Sigmoid colon (tissue), 7 donors: ENCODE results near the gene LMF1. TPM values are rescaled to one million over a fixed set of nuclear protein-coding genes. Genes with fewer than 3 reads are reported as not detected.

Experiments used
- DNase-seq: peaks from one replicate; pipeline ENCODE4 v3.0.0-alpha.2; 2019
- H3K27ac ChIP-seq, 4 donors: fragments of 200-600 bp; sonication (generic); one replicate each; pipeline ENCODE4 v1.5.1; 2016 to 2019; ENCODE audit warnings: mild to moderate bottlenecking in 1 of 4
- H3K27me3 ChIP-seq, 3 donors: fragments of 200-600 bp; sonication (generic); one replicate each; pipeline ENCODE4 v1.5.1; 2019; ENCODE audit warnings: mild to moderate bottlenecking in 1 of 3
- H3K36me3 ChIP-seq, 4 donors: fragments of 200-600 bp; sonication (generic); one replicate each; pipeline ENCODE4 v1.5.1; 2016 to 2019
- H3K4me1 ChIP-seq, 4 donors: fragments of 200-600 bp; sonication (generic); one replicate each; pipeline ENCODE4 v1.5.1; 2017 to 2019
- H3K4me3 ChIP-seq, 4 donors: fragments of 200-600 bp; sonication (generic); one replicate each; pipeline ENCODE4 v1.5.1; 2017 to 2019; ENCODE audit warnings: mild to moderate bottlenecking in 2 of 4, moderate library complexity in 1 of 4
- H3K9me3 ChIP-seq, 4 donors: fragments of 200-600 bp in 3 of 4; sonication (generic) in 3 of 4; one replicate each; pipeline versions ENCODE4 v1.5.1 to v1.6.1; 2013 to 2019
- EP300 ChIP-seq, 4 donors: sonication (generic); formaldehyde crosslinking; IDR thresholded peaks; one replicate each; pipeline ENCODE4 v1.6.1; 2017; ENCODE audit warnings: antibody characterized with exemption in 4 of 4
- POLR2A ChIP-seq, 2 donors: fragments of 450-650 bp; IDR thresholded peaks; one replicate each; pipeline ENCODE4 v1.6.1; 2016; ENCODE audit warnings: antibody characterized with exemption in 2 of 2, mild to moderate bottlenecking in 2 of 2, moderate library complexity in 2 of 2
- POLR2AphosphoS5 ChIP-seq, 4 donors: sonication (generic); formaldehyde crosslinking; IDR thresholded peaks; one replicate each; pipeline ENCODE4 v1.6.1; 2017; ENCODE audit warnings: antibody characterized with exemption in 4 of 4
- WGBS, 2 donors: extraction: QIAGEN DNeasy Blood & Tissue Kit; methylation state at CpG; one replicate each; pipeline ENCODE4 v1.1.7; 2013; 5-methylcytosine and 5-hydroxymethylcytosine counted together
- intact Hi-C: fragments of 100-400 bp; cut with DNase I; formaldehyde crosslinking; loops from one replicate; pipeline ENCODE4 v1.15.1; 2023
- polyA plus RNA-seq, 3 donors: library from polyadenylated mRNA; stranded (reverse); fragments of 200-250 nt; gene quantifications; one replicate each; pipeline ENCODE4 v1.2.3, GENCODE V29; 2013
- total RNA-seq, 4 donors: library from RNA; depleted of rRNA; stranded (reverse); fragments of >200 nt; gene quantifications; one replicate each; pipeline ENCODE4 v1.1.0, GENCODE V29; 2016
- TF ChIP-seq, protein P1 (sequence below), 4 experiments: fragments of 450-650 bp in 3 of 4; fragments of 200-600 bp in 1 of 4; IDR thresholded peaks; one replicate each; pipeline ENCODE4 v1.5.1; 2016 to 2019; ENCODE audit warnings: antibody characterized with exemption in 4 of 4, mild to moderate bottlenecking in 3 of 4, moderate library complexity in 2 of 4
- donor health status: healthy with polysubstance abuse.
- donor health status: Bipolar disorder and iron deficiency.
- donor health status: healthy.

LMF1 gene
- total and polyA plus RNA-seq, 7 donors = 1.2 to 34.1 (median 19.9) TPM

DNA sequence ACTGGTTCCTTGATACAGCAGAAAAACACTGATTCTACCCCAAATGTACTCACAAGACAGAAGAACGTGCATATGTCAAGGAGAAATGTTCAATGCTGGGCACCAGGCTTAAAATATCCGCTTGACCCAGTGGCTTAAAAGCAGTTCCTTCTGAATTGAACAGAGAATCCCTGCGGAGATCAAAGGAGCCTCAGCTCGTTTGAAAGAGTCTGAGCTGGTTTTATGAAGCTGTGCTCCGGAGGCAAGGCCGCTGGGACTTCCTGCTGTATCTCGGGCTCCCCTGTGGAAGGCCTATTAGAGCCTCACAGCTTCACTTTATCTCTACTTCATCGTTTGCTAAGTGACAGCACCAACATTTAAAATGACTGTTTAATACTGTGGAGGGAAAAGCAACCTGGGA lies 2.2 kb downstream of the LMF1 start:
- H3K4me1 ChIP-seq = peaks cover 0 to 41% (median 35%) of the 10 kb centered on the region in 4 donors
- peaks cover 0 to 4% (median 0%) of the 10 kb centered on the region in 4 donors for H3K36me3 ChIP-seq
- WGBS, 2 donors = 78 to 84% methylated on average over 8 of the region's 8 CpGs
- H3K27ac ChIP-seq = no peak overlapping the region
- no peaks in the 10 kb centered on the region for H3K9me3 ChIP-seq
- no peaks in the 10 kb centered on the region for H3K27me3 ChIP-seq
- no peak for DNase-seq
- H3K4me3 ChIP-seq = no peak overlapping the region
- TF ChIP-seq POLR2A (IDR thresholded peaks at IDR 0.05) (no peak), EP300 (IDR thresholded peaks at IDR 0.05) (no peak), POLR2AphosphoS5 (IDR thresholded peaks at IDR 0.05) (no peak)
- TF ChIP-seq, protein P1, sequence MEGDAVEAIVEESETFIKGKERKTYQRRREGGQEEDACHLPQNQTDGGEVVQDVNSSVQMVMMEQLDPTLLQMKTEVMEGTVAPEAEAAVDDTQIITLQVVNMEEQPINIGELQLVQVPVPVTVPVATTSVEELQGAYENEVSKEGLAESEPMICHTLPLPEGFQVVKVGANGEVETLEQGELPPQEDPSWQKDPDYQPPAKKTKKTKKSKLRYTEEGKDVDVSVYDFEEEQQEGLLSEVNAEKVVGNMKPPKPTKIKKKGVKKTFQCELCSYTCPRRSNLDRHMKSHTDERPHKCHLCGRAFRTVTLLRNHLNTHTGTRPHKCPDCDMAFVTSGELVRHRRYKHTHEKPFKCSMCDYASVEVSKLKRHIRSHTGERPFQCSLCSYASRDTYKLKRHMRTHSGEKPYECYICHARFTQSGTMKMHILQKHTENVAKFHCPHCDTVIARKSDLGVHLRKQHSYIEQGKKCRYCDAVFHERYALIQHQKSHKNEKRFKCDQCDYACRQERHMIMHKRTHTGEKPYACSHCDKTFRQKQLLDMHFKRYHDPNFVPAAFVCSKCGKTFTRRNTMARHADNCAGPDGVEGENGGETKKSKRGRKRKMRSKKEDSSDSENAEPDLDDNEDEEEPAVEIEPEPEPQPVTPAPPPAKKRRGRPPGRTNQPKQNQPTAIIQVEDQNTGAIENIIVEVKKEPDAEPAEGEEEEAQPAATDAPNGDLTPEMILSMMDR (IDR thresholded peaks at IDR 0.05) = no peak
- intact Hi-C loops = loop anchor here (5.0 kb wide), 1 partner anchor 161 kb away; no protein-coding TSS in a partner anchor

DNA sequence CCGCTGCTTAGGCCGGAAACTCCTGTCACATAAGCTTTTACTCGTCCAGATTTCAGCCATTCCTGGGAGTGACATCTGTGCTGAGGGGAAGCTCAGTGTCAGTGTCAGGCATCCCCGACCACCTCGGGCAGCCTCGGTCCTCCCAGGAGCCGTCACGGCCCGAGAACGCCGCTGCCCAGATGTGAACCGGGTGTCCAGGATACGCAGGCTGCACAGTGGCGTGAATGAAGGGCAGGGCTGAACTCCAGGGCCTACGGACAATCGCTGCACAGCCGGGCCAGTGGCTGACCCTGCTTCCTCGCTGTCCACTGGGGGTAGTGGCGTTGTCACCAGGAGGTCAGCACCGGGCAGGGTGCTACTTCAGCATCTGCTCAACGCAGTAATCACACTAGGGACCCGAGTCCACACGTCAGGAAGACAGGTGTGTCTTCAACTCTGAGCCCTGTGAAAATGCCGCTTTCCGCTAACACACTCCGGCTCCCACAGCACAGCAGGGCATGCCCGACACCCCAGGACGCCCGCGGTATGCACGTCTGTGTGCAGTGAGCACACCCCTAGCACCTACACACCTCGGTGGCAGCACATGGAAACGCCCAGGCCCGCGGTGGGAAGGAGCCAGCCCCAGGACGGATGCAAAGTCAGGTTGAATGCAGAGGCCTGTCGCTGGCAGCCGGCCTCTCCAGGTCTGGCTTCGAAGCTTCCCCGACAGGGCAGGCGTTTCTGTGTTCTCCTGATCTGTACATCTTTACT lies 3.1 kb downstream of the LMF1 start:
- Histone ChIP-seq H3K9me3 (no peaks in the 10 kb centered on the region), H3K27ac (no peak overlapping the region), H3K4me1 (peaks cover 0 to 50% (median 44%) of the 10 kb centered on the region in 4 donors), H3K27me3 (no peaks in the 10 kb centered on the region), H3K4me3 (no peak overlapping the region), H3K36me3 (peaks cover 0 to 4% (median 0%) of the 10 kb centered on the region in 4 donors)
- WGBS, 2 donors = 94 to 95% methylated on average over 41 of the region's 41 CpGs
- intact Hi-C loops = loop anchor here (5.0 kb wide), 1 partner anchor 160 kb away; no protein-coding TSS in a partner anchor
- no peak for DNase-seq
- TF ChIP-seq, protein P1 (IDR thresholded peaks at IDR 0.05) = no peak
- no peak for TF ChIP-seq POLR2A (IDR thresholded peaks at IDR 0.05)
- no peak for TF ChIP-seq EP300 (IDR thresholded peaks at IDR 0.05)
- TF ChIP-seq POLR2AphosphoS5 (IDR thresholded peaks at IDR 0.05) = no peak

DNA sequence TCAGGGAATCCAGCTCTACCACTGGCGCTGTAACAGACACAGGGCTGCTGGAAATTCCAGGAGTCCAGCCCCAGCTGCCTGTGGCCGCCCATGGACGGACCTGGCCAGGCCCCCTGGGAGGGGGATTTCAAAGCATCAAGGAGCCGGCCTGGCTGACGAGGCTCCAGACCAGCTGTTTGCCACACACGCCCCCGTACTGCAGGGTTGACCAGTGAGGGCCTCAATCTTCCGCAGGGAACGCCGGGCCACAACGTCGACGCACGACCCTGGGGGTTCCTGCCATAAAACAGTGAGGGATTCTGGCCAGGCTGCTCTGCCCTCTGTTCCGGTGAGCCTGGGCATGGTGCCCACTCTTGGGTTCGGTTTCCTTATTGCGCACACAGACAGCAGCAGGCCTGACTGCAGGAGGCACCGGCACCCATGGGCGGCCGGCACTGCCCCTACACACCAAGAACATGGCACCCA lies 3.7 kb downstream of the LMF1 start:
- intact Hi-C loops = loop anchor here (5.0 kb wide), 1 partner anchor 160 kb away; no protein-coding TSS in a partner anchor
- 69 to 84% methylated on average over 20 of the region's 20 CpGs for WGBS, 2 donors

DNA sequence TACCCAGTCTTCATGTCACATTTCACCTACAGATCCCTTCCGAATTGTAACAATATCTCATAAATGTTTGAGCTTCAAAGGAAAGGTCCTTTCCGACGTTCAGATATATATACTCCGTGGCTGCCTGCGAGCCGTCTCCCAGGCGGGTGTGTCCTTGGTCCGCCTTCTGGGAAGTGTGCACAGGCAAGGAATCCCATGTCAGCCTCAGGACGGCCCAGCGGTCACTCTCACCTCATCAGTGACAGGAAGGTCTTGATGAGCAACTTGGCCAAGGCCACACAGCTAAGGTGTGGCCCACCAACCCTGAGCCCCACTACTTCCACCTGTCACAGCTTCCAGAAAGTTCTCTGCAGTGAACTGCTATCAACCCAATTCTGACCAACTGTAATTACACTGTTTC lies 4.3 kb downstream of the LMF1 start:
- Histone ChIP-seq H3K36me3 (peaks cover 0 to 4% (median 0%) of the 10 kb centered on the region in 4 donors), H3K4me3 (no peak overlapping the region), H3K27me3 (no peaks in the 10 kb centered on the region), H3K27ac (no peak overlapping the region), H3K4me1 (peaks cover 0 to 56% (median 50%) of the 10 kb centered on the region in 4 donors), H3K9me3 (no peaks in the 10 kb centered on the region)
- 95% methylated on average over 10 of the region's 10 CpGs for WGBS, 2 donors
- intact Hi-C loops = loop anchor here (5.0 kb wide), 1 partner anchor 159 kb away; no protein-coding TSS in a partner anchor
- DNase-seq = no peak
- TF ChIP-seq, protein P1 (IDR thresholded peaks at IDR 0.05) = no peak
- TF ChIP-seq POLR2A (IDR thresholded peaks at IDR 0.05) (no peak), POLR2AphosphoS5 (IDR thresholded peaks at IDR 0.05) (no peak), EP300 (IDR thresholded peaks at IDR 0.05) (no peak)

More for the DNA sequence above, 3.7 kb downstream of the LMF1 start:
- no peaks in the 10 kb centered on the region for H3K27me3 ChIP-seq
- no peak for DNase-seq
- H3K9me3 ChIP-seq = no peaks in the 10 kb centered on the region
- H3K36me3 ChIP-seq = peaks cover 0 to 4% (median 0%) of the 10 kb centered on the region in 4 donors
- TF ChIP-seq, protein P1 (IDR thresholded peaks at IDR 0.05) = no peak
- TF ChIP-seq EP300 (IDR thresholded peaks at IDR 0.05) = no peak
- TF ChIP-seq POLR2AphosphoS5 (IDR thresholded peaks at IDR 0.05) = no peak
- no peak for TF ChIP-seq POLR2A (IDR thresholded peaks at IDR 0.05)
- H3K4me3 ChIP-seq = no peak overlapping the region
- peaks cover 0 to 56% (median 50%) of the 10 kb centered on the region in 4 donors for H3K4me1 ChIP-seq
- H3K27ac ChIP-seq = no peak overlapping the region
